K562 (cell line): Measurements from ENCODE around the gene SLC5A10. TPM values are rescaled to one million over a fixed set of nuclear protein-coding genes. Genes with fewer than 3 reads are reported as not detected.

Source experiments
- ATAC-seq: fragments of 200-7000 bp; cut with Tn5 transposase; 3 replicates; pipeline ENCODE4 v1.9.1; 2020; ENCODE audit warnings: moderate library complexity
- BruUV-seq: library from RNA; stranded (reverse); fragments of 400-500 nt; replicated peaks from 2 replicates; lab custom pipeline; 2021; lab: Mats Ljungman, UMichigan
- CTCF ChIA-PET: fragments of 300-600 bp; formaldehyde crosslinking; extraction: SDS; loops from one replicate; lab custom pipeline; 2021; ENCODE audit warnings: low intra/inter-chr PET ratio; lab: Yijun Ruan, JAX
- POLR2A ChIA-PET: fragments of 300-600, 350-650 bp; sonication (Branson Sonifier 250); formaldehyde crosslinking; extraction: SDS; loops from one replicate; lab custom pipeline; 2021; ENCODE audit warnings: antibody characterized with exemption, inconsistent platforms; lab: Yijun Ruan, JAX
- DNase-seq, 4 experiments: peaks; one replicate each; pipeline versions ENCODE4 v3.0.0 to v3.0.0-alpha.2; 2011 to 2018; ENCODE audit warnings: low spot score in 3 of 4, mixed read lengths in 3 of 4; ENCODE audit errors: extremely low read depth in 1 of 4
- FAIRE-seq: peaks from 2 replicates; lab custom pipeline; 2011; peaks lifted over from hg19 to GRCh38; lab: Jason Lieb, UNC
- H2AFZ ChIP-seq: 2 replicates; pipeline ENCODE4 v1.6.0; 2011; ENCODE audit warnings: low read depth, low read length, control low read depth, inconsistent platforms
- H3K27ac ChIP-seq: fragments of 200-600 bp; 3 replicates; pipeline ENCODE4 v1.8.0; 2011; ENCODE audit warnings: low read depth, mild to moderate bottlenecking, control low read depth, inconsistent platforms, low read length, moderate library complexity, mixed read lengths; ENCODE audit errors: extremely low read depth
- H3K27me3 ChIP-seq, 2 experiments: fragments of 300-600 bp in 1 of 2; 2 replicates in 1 of 2; 3 replicates in 1 of 2; pipeline versions ENCODE4 v1.6.0 to v1.8.0; 2011; ENCODE audit warnings: inconsistent platforms in 2 of 2, low read length in 2 of 2, mild to moderate bottlenecking in 1 of 2, mixed read lengths in 1 of 2, moderate library complexity in 1 of 2; ENCODE audit not compliant: control insufficient read depth in 2 of 2, insufficient read depth in 2 of 2
- H3K36me3 ChIP-seq: fragments of 300-600 bp; 3 replicates; pipeline ENCODE4 v1.8.0; 2011; ENCODE audit warnings: mild to moderate bottlenecking, low read length, inconsistent platforms; ENCODE audit not compliant: control insufficient read depth, insufficient read depth
- H3K4me1 ChIP-seq, 2 experiments: fragments of 200-600 bp in 1 of 2; replicated peaks in 1 of 2; 2 replicates in 1 of 2; 3 replicates in 1 of 2; pipeline versions ENCODE4 v1.5.1 to v1.8.0; 2011; ENCODE audit warnings: inconsistent platforms in 2 of 2, low read length in 2 of 2, mild to moderate bottlenecking in 1 of 2, mixed read lengths in 1 of 2, moderate library complexity in 1 of 2; ENCODE audit not compliant: control insufficient read depth in 2 of 2, insufficient read depth in 2 of 2
- H3K4me2 ChIP-seq: 2 replicates; pipeline ENCODE4 v1.6.1; 2011; ENCODE audit warnings: low read length, control low read depth, inconsistent platforms, mixed read lengths; ENCODE audit not compliant: insufficient read depth
- H3K4me3 ChIP-seq: fragments of 200-600 bp; sonication (generic), shearing (Covaris generic); 2 replicates; pipeline ENCODE4 v1.5.1; 2016; ENCODE audit warnings: control low read depth, inconsistent platforms
- H3K79me2 ChIP-seq: fragments of 200-600 bp; 3 replicates; pipeline ENCODE4 v1.8.0; 2011; ENCODE audit warnings: low read length, inconsistent platforms; ENCODE audit not compliant: control insufficient read depth, insufficient read depth
- H3K9ac ChIP-seq, 2 experiments: 2 replicates each; pipeline versions ENCODE4 v1.6.0 to v1.6.1; 2011; ENCODE audit warnings: low read depth in 2 of 2, low read length in 2 of 2, control low read depth in 1 of 2, inconsistent platforms in 1 of 2, mild to moderate bottlenecking in 1 of 2, mixed read lengths in 1 of 2; ENCODE audit not compliant: insufficient read depth in 1 of 2
- H3K9me1 ChIP-seq: one replicate; pipeline ENCODE4 v1.6.0; 2011; ENCODE audit warnings: inconsistent platforms, mild to moderate bottlenecking, low read length, moderate library complexity; ENCODE audit not compliant: control insufficient read depth, insufficient read depth
- H3K9me3 ChIP-seq: replicated peaks from 2 replicates; pipeline ENCODE4 v1.5.1; 2011; ENCODE audit warnings: low read depth, low read length, inconsistent platforms; ENCODE audit not compliant: control insufficient read depth, insufficient read depth
- H4K20me1 ChIP-seq: replicated peaks from 2 replicates; pipeline ENCODE4 v1.6.1; 2011; ENCODE audit warnings: low read length, inconsistent platforms, mixed read lengths; ENCODE audit not compliant: control insufficient read depth, insufficient read depth
- BRD4 ChIP-seq: fragments of 200-600 bp; sonication (generic); IDR thresholded peaks from 2 replicates; pipeline ENCODE4 v1.6.1; 2017; ENCODE audit warnings: inconsistent platforms
- EGR1 ChIP-seq: fragments of 450-650 bp; conservative IDR thresholded peaks from 2 replicates; pipeline ENCODE4 v1.6.1; 2017; ENCODE audit warnings: mild to moderate bottlenecking
- EZH2 ChIP-seq: IDR thresholded peaks from 2 replicates; pipeline ENCODE4 v1.6.1; 2012; ENCODE audit warnings: low read depth, mild to moderate bottlenecking, inconsistent platforms, low read length, borderline replicate concordance
- LCOR ChIP-seq: sonication (generic); formaldehyde crosslinking; IDR thresholded peaks from 2 replicates; pipeline ENCODE4 v1.8.0; 2022; ENCODE audit warnings: mild to moderate bottlenecking, missing genetic modification reagents
- MITF ChIP-seq: IDR thresholded peaks from 2 replicates; pipeline ENCODE4 v1.6.1; 2014; ENCODE audit warnings: antibody characterized with exemption
- NONO ChIP-seq, 2 experiments: fragments of 200-400 bp in 1 of 2; fragments of 450-650 bp in 1 of 2; formaldehyde crosslinking in 1 of 2; IDR thresholded peaks; 2 replicates each; pipeline ENCODE4 v1.6.1; 2017; ENCODE audit warnings: low read depth in 2 of 2, mild to moderate bottlenecking in 2 of 2, moderate library complexity in 2 of 2, low read length in 1 of 2
- ZNF165 ChIP-seq: fragments of 250-450 bp; sonication (Bioruptor Pico); IDR thresholded peaks from 2 replicates; pipeline ENCODE4 v1.4.0; 2020; ENCODE audit warnings: borderline replicate concordance
- WGBS: fragments of 100-300 bp; shearing (Covaris generic); methylation state at CpG from one replicate; pipeline ENCODE4 v1.1.6; 2016; ENCODE audit warnings: low coverage, mixed read lengths; ENCODE audit not compliant: insufficient coverage; ENCODE audit errors: missing lambda C conversion rate; 5-methylcytosine and 5-hydroxymethylcytosine counted together
- in situ Hi-C: fragments of 300-500 bp; cut with MboI; formaldehyde crosslinking; loops from 4 replicates; pipeline ENCODE4 v1.15.0; 2018; ENCODE audit warnings: inconsistent platforms, mixed read lengths
- intact Hi-C: fragments of 100-400 bp; cut with micrococcal nuclease; formaldehyde crosslinking; loops from 2 replicates; pipeline ENCODE4 v1.14.2; 2022
- polyA plus RNA-seq, 8 experiments: library from polyadenylated mRNA; depleted of rRNA in 4 of 8; stranded (reverse) in 5 of 8; unstranded in 3 of 8; fragments of >200 nt; fragmentation: Nextera tagmentation in 2 of 8; fragmentation: Illumina TruSeq in 1 of 8; extraction: Ambion mirVana in 2 of 8; extraction: Trizol in 1 of 8; gene quantifications; 2 replicates each; pipeline versions ENCODE4 v1.2.1 to v1.2.3, GENCODE V29; 2011 to 2014; ENCODE audit warnings: inconsistent platforms in 1 of 8, missing spikeins in 1 of 8
- total RNA-seq, 7 experiments: library from RNA; depleted of rRNA in 6 of 7; stranded (reverse); fragments of >200 nt in 6 of 7; fragmentation: Illumina TruSeq in 2 of 7; extraction: Trizol in 2 of 7; gene quantifications; 2 replicates each; pipeline versions ENCODE4 v1.2.1 to v1.2.3, GENCODE V29; 2011 to 2021; ENCODE audit warnings: low replicate concordance in 1 of 7

Gene SLC5A10
- total and polyA plus RNA-seq, 9 of the 15 experiments (the other 6 are each of a cell fraction or from before 2014, with no cell fraction given) = 0.03 to 0.09 (median 0.03) TPM; not detected in 5

DNA sequence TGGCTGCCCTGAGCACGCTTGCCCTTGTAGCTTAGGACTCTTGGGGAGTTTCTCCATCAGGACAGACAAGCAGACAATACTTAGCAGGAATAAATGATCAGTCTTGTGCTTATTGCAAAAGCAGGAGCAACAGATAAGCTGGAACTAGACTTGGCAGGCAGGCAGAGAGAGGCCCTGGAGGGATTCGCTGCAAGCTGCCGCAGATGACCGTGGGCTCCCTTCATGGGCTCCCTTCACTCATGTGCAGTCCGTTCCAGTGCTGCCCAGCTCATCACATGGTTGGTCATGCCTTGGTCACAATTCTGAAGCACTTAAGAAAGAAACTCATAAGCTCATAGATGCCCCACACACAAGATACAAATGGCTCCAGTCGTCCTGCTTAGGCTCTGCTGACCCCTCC lies 2.4 kb upstream of the SLC5A10 start:
- TF ChIP-seq LCOR (CRISPR knock-in tag) = no peak
- TF ChIP-seq MITF = no peak
- no peak for TF ChIP-seq NONO (IDR thresholded peaks at IDR 0.05; ENCODE audit: low read depth in 2 of 2, low read length in 1 of 2)
- no peak for TF ChIP-seq ZNF165 (CRISPR knock-in tag)
- no peak for TF ChIP-seq EGR1
- no peak for TF ChIP-seq BRD4
- TF ChIP-seq EZH2 = no peak
- Histone ChIP-seq H3K4me2 (no peak overlapping the region), H3K79me2 (no peaks in the 10 kb centered on the region), H2AFZ (no peak overlapping the region), H3K27ac (no peak overlapping the region), H3K9me3 (no peaks in the 10 kb centered on the region), H3K36me3 (no peaks in the 10 kb centered on the region), H3K9me1 (no peaks in the 10 kb centered on the region), H3K4me3 (no peak overlapping the region), H3K27me3 (peaks cover 13 to 43% of the 10 kb centered on the region in 2 experiments; a peak in 4 of 5 replicates), H3K9ac (no peak overlapping the region; a peak in 1 of 4 replicates), H3K4me1 (peaks cover 2 to 12% of the 10 kb centered on the region in 2 experiments; a peak in 3 of 5 replicates), H4K20me1 (no peaks in the 10 kb centered on the region)
- no TSS peak for BruUV-seq
- intact Hi-C loops = no loop called here
- no peak for FAIRE-seq
- WGBS = 7% methylated on average over 6 of the region's 6 CpGs
- no peak for DNase-seq
- no peak for ATAC-seq
- ChIA-PET CTCF (no interaction called here), POLR2A (interaction anchor here (1.5 kb wide), 1 partner anchor 18 kb away, joined by 3 read pairs; no protein-coding TSS in a partner anchor)
- in situ Hi-C loops = no loop called here
